ENCODE data around the gene SURF4.

GRCh38 chr9:133322701-133323100 is 53.2 kb downstream of the SURF4 start:
- TF ChIP-seq CTCF (IDR thresholded peaks at IDR 0.05; ENCODE audit: poor library complexity): no peak
- no peak for TF ChIP-seq EZH2 (IDR thresholded peaks at IDR 0.05; ENCODE audit: borderline replicate concordance)

All from hepatocyte (in vitro differentiated cells).